GM20431 (cell line): ENCODE measurements around the gene SRRD.

Experiments
- in situ Hi-C: fragments of 300-500 bp; cut with MseI, MboI; formaldehyde crosslinking; loops from one replicate; pipeline ENCODE4 v1.15.0; 2020; ENCODE audit warnings: low sequenced_read_pairs; ENCODE audit not compliant: unreplicated experiment

The SRRD gene

GRCh38 chr22:26452236-26453016 lies 31.3 kb upstream of the SRRD start:
- in situ Hi-C loops: loop anchor here (10.0 kb wide), 1 partner anchor 58 kb away; no protein-coding TSS in a partner anchor

GRCh38 chr22:26453216-26453615 lies 30.5 kb upstream of the SRRD start:
- in situ Hi-C loops: loop anchor here (10.0 kb wide), 1 partner anchor 58 kb away; no protein-coding TSS in a partner anchor

- in situ Hi-C loops: loop anchor here (10.0 kb wide), 1 partner anchor 59 kb away; no protein-coding TSS in a partner anchor
Observed at GRCh38 chr22:26453812-26454500, 29.7 kb upstream of the SRRD start.

DNA sequence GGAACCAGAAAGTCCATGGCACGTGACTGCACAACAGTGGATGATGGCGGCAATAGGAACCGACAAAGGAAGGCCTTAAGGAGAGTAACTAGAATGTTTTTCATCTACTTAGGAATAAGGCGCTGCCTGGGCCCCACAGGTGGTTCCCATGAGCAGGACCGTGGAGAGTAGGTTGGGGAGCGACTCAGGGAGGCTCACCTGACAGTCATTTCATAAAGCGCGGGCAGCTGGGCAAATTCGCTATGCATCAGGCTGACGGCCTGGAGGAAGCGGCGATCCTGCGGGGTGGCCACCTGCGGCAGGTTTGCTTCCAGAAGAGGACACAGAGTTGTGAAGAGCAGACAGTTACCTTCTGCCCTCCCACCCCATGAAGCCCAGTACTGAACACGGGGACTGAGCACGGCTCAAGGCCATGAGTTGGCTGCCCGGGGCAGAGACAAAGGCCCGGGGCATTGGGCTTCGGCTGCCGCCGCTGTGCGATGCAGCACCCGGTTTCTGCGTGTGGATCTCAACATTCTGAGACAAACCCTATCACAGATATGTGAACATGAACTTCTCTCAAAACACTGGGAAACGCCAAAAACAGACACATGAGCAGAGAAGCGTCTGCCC lies 25.9 kb upstream of the SRRD start:
- in situ Hi-C loops: loop anchor here (10.0 kb wide), 1 partner anchor 63 kb away; no protein-coding TSS in a partner anchor

DNA sequence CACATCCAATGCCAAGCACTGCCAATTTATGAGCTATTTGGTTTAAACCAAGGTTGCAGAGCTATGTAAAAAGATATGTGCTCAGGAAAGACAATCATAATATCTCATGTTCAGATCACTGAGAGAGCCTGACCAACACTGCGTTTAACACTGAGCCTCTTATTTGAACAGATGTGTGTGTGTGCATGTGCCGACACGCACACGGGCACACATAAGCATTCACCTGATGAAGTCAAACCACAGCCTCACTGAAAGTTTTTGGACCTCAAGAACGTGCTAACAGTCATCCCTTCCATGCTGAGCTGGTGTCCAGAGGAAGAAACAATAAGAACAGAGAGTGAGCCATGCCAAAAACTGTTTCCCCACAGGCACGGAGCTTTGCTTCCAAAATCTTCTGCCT lies 23.5 kb upstream of the SRRD start:
- in situ Hi-C loops: no loop called here

DNA sequence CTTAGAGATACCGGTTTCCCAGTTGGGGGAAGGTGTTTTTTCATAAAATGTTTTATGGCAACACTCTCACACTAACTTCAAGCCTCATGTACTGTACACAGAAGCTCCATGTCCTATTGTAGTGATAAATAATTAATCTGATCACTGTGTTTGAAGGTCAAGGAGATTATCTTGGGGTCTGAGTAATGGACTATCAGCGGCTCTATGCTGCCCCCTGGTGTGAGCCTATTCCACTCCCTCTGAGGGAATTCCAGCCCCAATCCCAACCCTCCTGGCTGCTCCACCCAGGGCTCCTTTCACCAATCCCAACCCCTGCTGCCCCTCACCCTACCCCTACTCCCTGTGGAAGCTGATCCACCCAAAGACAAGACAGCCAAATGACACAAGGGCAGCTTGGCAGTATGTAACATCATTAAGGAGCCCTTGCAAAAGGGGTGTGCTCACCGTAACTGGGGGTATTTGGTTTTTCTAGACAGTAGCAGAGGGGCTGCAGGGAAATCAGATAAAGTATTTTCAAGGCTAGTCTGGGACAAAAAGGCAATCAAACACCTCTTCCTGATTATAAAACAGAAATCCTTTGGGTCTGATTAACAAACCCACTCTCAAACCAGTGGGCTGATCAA lies 22.4 kb upstream of the SRRD start:
- in situ Hi-C loops: no loop called here

GRCh38 chr22:26462051-26462450 lies 21.6 kb upstream of the SRRD start:
- in situ Hi-C loops: no loop called here

- in situ Hi-C loops: no loop called here
Observed at GRCh38 chr22:26462641-26463040, 21.0 kb upstream of the SRRD start.

DNA sequence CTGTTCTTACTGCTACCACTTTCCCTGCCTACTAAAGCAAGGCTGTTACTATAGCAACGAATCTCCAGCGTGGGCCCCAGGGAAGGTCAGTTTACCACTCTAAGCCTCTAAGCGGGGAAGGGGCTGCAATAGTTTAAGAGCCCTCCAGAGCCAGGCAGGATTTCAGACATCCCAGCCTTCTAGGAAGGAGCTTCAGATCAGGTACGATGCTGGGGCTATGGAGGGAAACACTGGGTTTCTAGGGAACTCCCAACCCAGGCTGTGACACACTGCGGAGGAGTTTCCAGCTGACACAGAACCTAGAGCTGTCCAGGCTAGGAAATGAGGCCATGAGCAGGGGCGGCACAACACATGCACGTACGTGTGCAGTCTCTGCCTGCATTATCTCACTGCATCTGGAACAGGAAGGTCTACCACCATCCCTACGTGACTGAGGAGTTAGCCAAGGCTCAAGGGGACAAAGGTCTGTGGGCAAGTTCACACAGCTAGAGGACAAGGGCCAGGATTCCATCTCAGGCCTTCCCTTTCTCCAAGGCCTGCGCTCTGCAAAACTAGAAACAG lies 20.5 kb upstream of the SRRD start:
- in situ Hi-C loops: no loop called here

- in situ Hi-C loops: no loop called here
Observed at GRCh38 chr22:26463688-26464087, 20.0 kb upstream of the SRRD start.

- in situ Hi-C loops: no loop called here
Observed at GRCh38 chr22:26464312-26464711, 19.4 kb upstream of the SRRD start.

DNA sequence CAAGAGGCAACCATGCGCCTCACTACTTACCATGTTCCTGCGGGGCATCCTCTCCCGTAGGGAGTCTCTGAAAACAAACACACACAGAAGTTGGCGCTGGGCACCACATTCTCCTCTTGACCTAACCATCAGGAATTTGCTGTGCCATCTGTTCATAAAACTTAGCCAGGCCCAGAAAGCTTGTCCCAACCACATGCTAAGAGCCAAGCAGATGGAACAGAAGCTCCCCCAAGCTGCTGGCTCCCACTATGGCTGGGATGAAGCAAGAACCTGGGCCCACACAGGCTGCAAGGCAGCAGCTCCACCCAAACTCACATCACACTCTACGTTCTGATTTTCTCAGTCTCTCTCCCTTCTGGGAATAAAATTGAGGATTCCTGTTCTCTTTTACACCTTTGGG lies 17.5 kb upstream of the SRRD start:
- in situ Hi-C loops: no loop called here

GRCh38 chr22:26470807-26471206 lies 12.9 kb upstream of the SRRD start:
- in situ Hi-C loops: no loop called here

DNA sequence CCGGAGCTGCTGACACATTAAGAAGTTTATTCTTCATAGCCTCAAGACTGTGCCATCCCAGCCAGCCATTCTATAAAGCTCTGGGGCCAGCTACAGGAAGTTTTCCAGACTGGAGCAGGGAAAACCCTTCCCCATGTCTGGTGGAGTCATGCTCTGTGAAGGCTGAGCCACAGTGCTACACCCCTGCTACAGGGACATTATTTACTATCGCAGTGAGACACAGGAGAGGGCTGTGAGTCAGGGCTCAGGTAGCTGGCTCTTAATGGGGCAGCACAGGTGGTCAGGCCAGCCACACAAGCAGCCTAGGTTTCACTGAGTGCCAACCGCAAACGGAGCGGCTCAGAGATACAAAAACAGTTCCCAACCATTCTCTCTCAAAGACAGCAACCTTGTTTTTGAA lies 12.2 kb upstream of the SRRD start:
- in situ Hi-C loops: no loop called here

- in situ Hi-C loops: no loop called here
Observed at GRCh38 chr22:26474682-26475081, 9.0 kb upstream of the SRRD start.

- in situ Hi-C loops: no loop called here
Observed at GRCh38 chr22:26476705-26477340, 6.9 kb upstream of the SRRD start.

DNA sequence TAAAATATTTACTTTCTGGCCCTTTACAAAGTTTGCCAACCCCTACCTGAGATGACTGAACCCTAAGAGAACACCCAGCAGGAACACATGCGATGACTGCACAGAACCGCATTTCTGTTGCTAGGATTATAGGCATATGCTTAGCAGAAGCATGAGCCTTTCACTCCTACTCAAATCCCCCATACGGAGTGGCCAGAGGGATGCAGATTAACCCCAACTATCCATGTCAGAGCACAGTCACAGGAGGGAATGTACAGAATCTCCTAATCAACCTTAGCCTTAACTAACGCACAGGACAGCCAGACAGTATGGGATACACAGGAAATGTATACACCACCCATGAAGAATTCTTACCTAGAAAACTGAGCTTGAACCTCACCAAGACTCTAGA lies 6.3 kb upstream of the SRRD start:
- in situ Hi-C loops: no loop called here

- in situ Hi-C loops: no loop called here
Observed at GRCh38 chr22:26479043-26479791, 4.5 kb upstream of the SRRD start.
